Neural progenitor cell (in vitro differentiated cells): Measurements from ENCODE around the gene ARL11. TPM values are rescaled to one million over a fixed set of nuclear protein-coding genes. Genes with fewer than 3 reads are reported as not detected.
"Not testable (repeated sequence)": the region's sequence is repeated elsewhere in the genome, so short reads cannot be mapped to it uniquely, and the experiment has no call there.

ENCODE experiments used
- DNase-seq: peaks from one replicate; pipeline ENCODE4 v3.0.0-alpha.2; 2016; ENCODE audit warnings: low spot score
- H2AFZ ChIP-seq: fragments of 200-600 bp; sonication (generic); replicated peaks from 2 replicates; pipeline ENCODE4 v1.6.1; 2016; ENCODE audit warnings: antibody characterized with exemption
- H3F3A ChIP-seq: fragments of 200-600 bp; sonication (generic); 2 replicates; pipeline ENCODE4 v1.6.1; 2016; ENCODE audit warnings: antibody characterized with exemption, low read depth
- H3K27ac ChIP-seq: fragments of 200-600 bp; sonication (generic); 2 replicates; pipeline ENCODE4 v1.5.1; 2016; ENCODE audit warnings: mild to moderate bottlenecking
- H3K27me3 ChIP-seq: fragments of 200-600 bp; sonication (generic); 2 replicates; pipeline ENCODE4 v1.6.1; 2016; ENCODE audit warnings: mild to moderate bottlenecking, moderate library complexity
- H3K36me3 ChIP-seq: fragments of 200-600 bp; sonication (generic); 2 replicates; pipeline ENCODE4 v1.5.1; 2016
- H3K4me1 ChIP-seq: fragments of 200-600 bp; sonication (generic); 2 replicates; pipeline ENCODE4 v1.6.1; 2016; ENCODE audit warnings: mixed run types
- H3K4me2 ChIP-seq: fragments of 200-600 bp; sonication (generic); 2 replicates; pipeline ENCODE4 v1.6.1; 2016
- H3K4me3 ChIP-seq: fragments of 200-600 bp; sonication (generic); 2 replicates; pipeline ENCODE4 v1.5.1; 2016
- H3K79me2 ChIP-seq: fragments of 200-600 bp; sonication (generic); 2 replicates; pipeline ENCODE4 v1.6.1; 2016; ENCODE audit warnings: low read depth
- H3K9ac ChIP-seq: fragments of 200-600 bp; sonication (generic); 2 replicates; pipeline ENCODE4 v1.6.1; 2016
- H3K9me3 ChIP-seq: fragments of 200-600 bp; sonication (generic); 2 replicates; pipeline ENCODE4 v1.5.1; 2016; ENCODE audit warnings: low read depth
- H4K20me1 ChIP-seq: fragments of 200-600 bp; sonication (generic); 2 replicates; pipeline ENCODE4 v1.6.1; 2016; ENCODE audit warnings: low read depth
- H3K27ac Mint-ChIP-seq: 3 replicates; pipeline ENCODE4 v1.8.0; 2021; ENCODE audit warnings: mixed read lengths
- H3K27me3 Mint-ChIP-seq: 2 replicates; pipeline ENCODE4 v1.8.0; 2022; ENCODE audit warnings: low read depth, mild to moderate bottlenecking, inconsistent platforms, moderate library complexity, mixed read lengths; ENCODE audit not compliant: insufficient read depth
- H3K36me3 Mint-ChIP-seq: 3 replicates; pipeline ENCODE4 v1.8.0; 2021; ENCODE audit warnings: mixed read lengths
- H3K4me1 Mint-ChIP-seq: 3 replicates; pipeline ENCODE4 v1.8.0; 2021; ENCODE audit warnings: mixed read lengths
- H3K4me3 Mint-ChIP-seq: 3 replicates; pipeline ENCODE4 v1.8.0; 2021; ENCODE audit warnings: mild to moderate bottlenecking, moderate library complexity, mixed read lengths
- H3K9me3 Mint-ChIP-seq: 3 replicates; pipeline ENCODE4 v1.8.0; 2020; ENCODE audit warnings: mixed read lengths
- EZH2 ChIP-seq: fragments of 200-600 bp; sonication (generic); IDR thresholded peaks from 2 replicates; pipeline ENCODE4 v1.6.1; 2017; ENCODE audit warnings: antibody characterized with exemption, mild to moderate bottlenecking, moderate library complexity
- EZH2phosphoT487 ChIP-seq: fragments of 200-600 bp; sonication (generic); IDR thresholded peaks from 2 replicates; pipeline ENCODE4 v1.6.1; 2017; ENCODE audit warnings: antibody characterized with exemption
- total RNA-seq: library from RNA; depleted of rRNA; stranded (reverse); fragments of >200 nt; gene quantifications from 2 replicates; pipeline ENCODE4 v1.2.3, GENCODE V29; 2015; ENCODE audit warnings: low replicate concordance
- TF ChIP-seq, protein P1 (sequence below): fragments of 200-600 bp; sonication (generic); IDR thresholded peaks from 2 replicates; pipeline ENCODE4 v1.5.1; 2017; ENCODE audit warnings: antibody characterized with exemption, mild to moderate bottlenecking

The ARL11 gene
- total RNA-seq, 1 donor from 2014 or later: 0.06 TPM

GRCh38 chr13:49610176-49610575 lies 18.1 kb upstream of the ARL11 start:
- Histone ChIP-seq H3K36me3 (no peaks in the 10 kb centered on the region), H3K4me3 (no peak overlapping the region), H3K79me2 (no peaks in the 10 kb centered on the region), H3K4me2 (no peak overlapping the region), H3K4me1 (peaks cover 10% of the 10 kb centered on the region), H2AFZ (no peak overlapping the region), H3K27ac (no peak overlapping the region), H3K9ac (no peak overlapping the region), H3F3A (peaks cover 10% of the 10 kb centered on the region), H3K27me3 (no peaks in the 10 kb centered on the region), H4K20me1 (no peaks in the 10 kb centered on the region), H3K9me3 (no peaks in the 10 kb centered on the region)
- H3K36me3 Mint-ChIP-seq: no peaks in the 10 kb centered on the region
- H3K27me3 Mint-ChIP-seq: peaks cover 2% of the 10 kb centered on the region
- DNase-seq: no peak
- peaks cover 4% of the 10 kb centered on the region for H3K4me1 Mint-ChIP-seq
- TF ChIP-seq EZH2: no peak
- TF ChIP-seq, protein P1, sequence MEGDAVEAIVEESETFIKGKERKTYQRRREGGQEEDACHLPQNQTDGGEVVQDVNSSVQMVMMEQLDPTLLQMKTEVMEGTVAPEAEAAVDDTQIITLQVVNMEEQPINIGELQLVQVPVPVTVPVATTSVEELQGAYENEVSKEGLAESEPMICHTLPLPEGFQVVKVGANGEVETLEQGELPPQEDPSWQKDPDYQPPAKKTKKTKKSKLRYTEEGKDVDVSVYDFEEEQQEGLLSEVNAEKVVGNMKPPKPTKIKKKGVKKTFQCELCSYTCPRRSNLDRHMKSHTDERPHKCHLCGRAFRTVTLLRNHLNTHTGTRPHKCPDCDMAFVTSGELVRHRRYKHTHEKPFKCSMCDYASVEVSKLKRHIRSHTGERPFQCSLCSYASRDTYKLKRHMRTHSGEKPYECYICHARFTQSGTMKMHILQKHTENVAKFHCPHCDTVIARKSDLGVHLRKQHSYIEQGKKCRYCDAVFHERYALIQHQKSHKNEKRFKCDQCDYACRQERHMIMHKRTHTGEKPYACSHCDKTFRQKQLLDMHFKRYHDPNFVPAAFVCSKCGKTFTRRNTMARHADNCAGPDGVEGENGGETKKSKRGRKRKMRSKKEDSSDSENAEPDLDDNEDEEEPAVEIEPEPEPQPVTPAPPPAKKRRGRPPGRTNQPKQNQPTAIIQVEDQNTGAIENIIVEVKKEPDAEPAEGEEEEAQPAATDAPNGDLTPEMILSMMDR: no peak
- H3K9me3 Mint-ChIP-seq: no peaks in the 10 kb centered on the region
- H3K27ac Mint-ChIP-seq: no peak overlapping the region
- H3K4me3 Mint-ChIP-seq: no peak overlapping the region

DNA sequence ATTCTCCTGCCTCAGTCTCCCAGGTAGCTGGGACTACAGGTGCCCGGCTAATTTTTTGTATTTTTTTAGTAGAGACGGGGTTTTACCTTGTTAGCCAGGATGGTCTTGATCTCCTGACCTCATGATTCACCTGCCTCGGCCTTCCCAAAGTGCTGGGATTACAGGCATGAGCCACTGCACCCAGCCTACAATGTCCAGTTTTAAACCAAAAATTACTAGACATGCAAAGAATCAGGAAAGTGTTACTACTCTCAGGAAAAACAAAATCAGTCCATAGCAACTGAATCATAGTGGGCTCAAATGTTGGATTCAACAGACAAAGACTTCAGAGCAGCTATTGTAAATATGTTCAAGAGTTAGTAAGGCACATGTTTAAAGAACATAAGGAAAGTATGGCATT lies 16.3 kb upstream of the ARL11 start:
- H4K20me1 ChIP-seq, H3K27me3 Mint-ChIP-seq, H3K27me3 ChIP-seq, H3K27ac ChIP-seq, H3K9me3 ChIP-seq, H3F3A ChIP-seq, H3K36me3 ChIP-seq, H3K9ac ChIP-seq, H2AFZ ChIP-seq, DNase-seq, H3K9me3 Mint-ChIP-seq, H3K36me3 Mint-ChIP-seq, H3K4me3 ChIP-seq, H3K4me3 Mint-ChIP-seq, H3K27ac Mint-ChIP-seq, H3K4me2 ChIP-seq, H3K79me2 ChIP-seq: not testable (repeated sequence)
- peaks cover 11% of the 10 kb centered on the region for H3K4me1 Mint-ChIP-seq
- H3K4me1 ChIP-seq: peaks cover 10% of the 10 kb centered on the region

GRCh38 chr13:49615836-49616675 lies 12.3 kb upstream of the ARL11 start:
- no peak overlapping the region for H3K9ac ChIP-seq
- no peak overlapping the region for H3K4me3 ChIP-seq
- H3K27ac ChIP-seq: no peak overlapping the region
- Mint-ChIP-seq H3K9me3 (no peaks in the 10 kb centered on the region), H3K27ac (peak overlapping the region; percentile 21), H3K36me3 (no peaks in the 10 kb centered on the region), H3K4me3 (no peak overlapping the region), H3K27me3 (peaks cover 6% of the 10 kb centered on the region), H3K4me1 (peaks cover 15% of the 10 kb centered on the region)
- peaks cover 13% of the 10 kb centered on the region for H3K4me1 ChIP-seq
- no peak for TF ChIP-seq EZH2
- no peak for TF ChIP-seq EZH2phosphoT487
- TF ChIP-seq, protein P1: no peak
- no peaks in the 10 kb centered on the region for H3K9me3 ChIP-seq
- H4K20me1 ChIP-seq: no peaks in the 10 kb centered on the region
- no peak overlapping the region for H3K4me2 ChIP-seq
- no peak for DNase-seq
- H3K27me3 ChIP-seq: no peaks in the 10 kb centered on the region
- H3K36me3 ChIP-seq: no peaks in the 10 kb centered on the region
- no peaks in the 10 kb centered on the region for H3K79me2 ChIP-seq
- H3F3A ChIP-seq: peaks cover 7% of the 10 kb centered on the region
- H2AFZ ChIP-seq: no peak overlapping the region

DNA sequence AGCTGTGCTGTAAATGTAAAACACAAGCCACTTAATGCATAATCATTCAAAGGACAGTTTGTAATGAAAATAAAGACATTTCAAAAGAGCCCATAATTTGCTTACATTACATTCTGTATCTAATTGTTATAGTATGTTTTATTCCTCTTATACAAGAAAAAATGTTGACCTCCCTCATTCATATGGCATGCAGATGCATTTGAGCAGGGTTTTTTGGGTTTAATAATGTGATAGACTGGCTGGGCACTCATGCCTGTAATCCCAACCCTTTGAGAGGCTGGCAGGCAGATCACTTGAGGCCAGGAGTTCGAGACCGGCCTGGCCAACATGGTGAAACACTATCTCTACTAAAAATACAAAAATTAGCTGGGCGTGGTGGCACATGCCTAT lies 11.6 kb upstream of the ARL11 start:
- H3K27me3 Mint-ChIP-seq: peaks cover 3% of the 10 kb centered on the region
- no peaks in the 10 kb centered on the region for H3K9me3 ChIP-seq
- H3K27ac Mint-ChIP-seq: peak overlapping the region; percentile 21
- peaks cover 15% of the 10 kb centered on the region for H3K4me1 Mint-ChIP-seq
- no peaks in the 10 kb centered on the region for H3K79me2 ChIP-seq
- H3K36me3 Mint-ChIP-seq: no peaks in the 10 kb centered on the region
- H2AFZ ChIP-seq: no peak overlapping the region
- H3K27me3 ChIP-seq: no peaks in the 10 kb centered on the region
- no peak overlapping the region for H3K4me3 ChIP-seq
- peaks cover under 1% of the 10 kb centered on the region for H3F3A ChIP-seq
- no peak overlapping the region for H3K9ac ChIP-seq
- H3K27ac ChIP-seq: no peak overlapping the region
- H3K36me3 ChIP-seq: no peaks in the 10 kb centered on the region
- H3K4me3 Mint-ChIP-seq: no peak overlapping the region
- H3K4me2 ChIP-seq: no peak overlapping the region
- TF ChIP-seq EZH2 (no peak), EZH2phosphoT487 (no peak)
- TF ChIP-seq, protein P1: no peak
- no peaks in the 10 kb centered on the region for H4K20me1 ChIP-seq
- no peak for DNase-seq
- no peaks in the 10 kb centered on the region for H3K9me3 Mint-ChIP-seq
- peaks cover 7% of the 10 kb centered on the region for H3K4me1 ChIP-seq
